HG03045 (cell line): ENCODE data around the gene PKHD1.

Source experiments
- ATAC-seq: cut with Tn5 transposase; IDR thresholded peaks from one replicate; pipeline ENCODE4 v1.9.1; 2021; ENCODE audit warnings: mild to moderate bottlenecking, moderate library complexity; ENCODE audit not compliant: unreplicated experiment

PKHD1 gene

GRCh38 chr6:52087498-52087999 is at the start of gene PKHD1:
Gene PKHD1, minus strand, starts transcription at chr6:52087613. Its CDS starts 2,680 bp downstream, at chr6:52084933.
- no peak for ATAC-seq

- ATAC-seq, result no peak
Observed at GRCh38 chr6:52136934-52137467, 49.6 kb upstream of the PKHD1 start.

- ATAC-seq, result no peak
Observed at GRCh38 chr6:52136055-52136454, 48.6 kb upstream of the PKHD1 start.

GRCh38 chr6:52135217-52135616 is 47.8 kb upstream of the PKHD1 start:
- no peak for ATAC-seq

- ATAC-seq, result no peak
Observed at GRCh38 chr6:52134011-52134410, 46.6 kb upstream of the PKHD1 start.

GRCh38 chr6:52133324-52133723 is 45.9 kb upstream of the PKHD1 start:
- no peak for ATAC-seq

- ATAC-seq, result no peak
Observed at GRCh38 chr6:52132292-52132691, 44.9 kb upstream of the PKHD1 start.

- no peak for ATAC-seq
Observed at GRCh38 chr6:52130440-52130839, 43.0 kb upstream of the PKHD1 start.

GRCh38 chr6:52127957-52128356 is 40.5 kb upstream of the PKHD1 start:
- no peak for ATAC-seq

GRCh38 chr6:52126231-52126630 is 38.8 kb upstream of the PKHD1 start:
- no peak for ATAC-seq

GRCh38 chr6:52125572-52125971 is 38.2 kb upstream of the PKHD1 start:
- ATAC-seq, result no peak

- no peak for ATAC-seq
Observed at GRCh38 chr6:52125139-52125538, 37.7 kb upstream of the PKHD1 start.

GRCh38 chr6:52124126-52125121 is 37.0 kb upstream of the PKHD1 start:
- no peak for ATAC-seq

GRCh38 chr6:52123251-52123650 is 35.8 kb upstream of the PKHD1 start:
- no peak for ATAC-seq

- ATAC-seq, result no peak
Observed at GRCh38 chr6:52117352-52117751, 29.9 kb upstream of the PKHD1 start.

GRCh38 chr6:52116605-52116948 is 29.2 kb upstream of the PKHD1 start:
- no peak for ATAC-seq

- ATAC-seq, result no peak
Observed at GRCh38 chr6:52115891-52116604, 28.6 kb upstream of the PKHD1 start.

GRCh38 chr6:52115145-52115741 is 27.8 kb upstream of the PKHD1 start:
- ATAC-seq, result no peak

- no peak for ATAC-seq
Observed at GRCh38 chr6:52109171-52109571, 21.8 kb upstream of the PKHD1 start.

- ATAC-seq, result no peak
Observed at GRCh38 chr6:52108128-52108527, 20.7 kb upstream of the PKHD1 start.

- no peak for ATAC-seq
Observed at GRCh38 chr6:52106994-52107393, 19.6 kb upstream of the PKHD1 start.
